HG03432 (cell line): Measurements from ENCODE around the gene PNRC1.
"Not testable (repeated sequence)": the region's sequence is repeated elsewhere in the genome, so short reads cannot be mapped to it uniquely, and the experiment has no call there.

ENCODE experiments used
- ATAC-seq: cut with Tn5 transposase; IDR thresholded peaks from one replicate; pipeline ENCODE4 v1.9.1; 2021; ENCODE audit warnings: mild to moderate bottlenecking, moderate library complexity; ENCODE audit not compliant: unreplicated experiment

Gene PNRC1

DNA sequence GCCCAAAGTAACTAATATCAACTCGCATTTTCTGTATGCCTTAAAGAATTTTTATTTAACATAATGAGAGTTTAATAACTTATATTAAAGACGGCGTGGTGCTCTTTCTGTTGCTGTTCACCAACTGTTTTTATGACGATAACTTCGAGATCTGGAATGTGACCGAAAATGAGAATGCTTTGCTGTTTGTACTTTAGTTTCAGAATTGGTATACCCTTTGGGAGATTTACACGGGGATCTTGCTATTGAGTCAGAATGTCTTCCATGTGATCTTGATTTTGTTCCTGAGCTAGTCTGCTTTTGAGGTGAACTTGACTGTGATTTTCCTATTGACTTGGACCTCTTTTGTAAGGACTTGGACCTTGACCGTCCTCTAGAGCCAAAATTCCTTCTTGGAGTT lies 17.9 kb downstream of the PNRC1 start:
- ATAC-seq = peak; percentile 50

GRCh38 chr6:89100114-89100513 lies 19.6 kb downstream of the PNRC1 start:
- ATAC-seq = no peak

GRCh38 chr6:89110284-89110683 lies 29.7 kb downstream of the PNRC1 start:
- ATAC-seq = no peak

GRCh38 chr6:89111933-89112332 lies 31.4 kb downstream of the PNRC1 start:
- no peak for ATAC-seq

GRCh38 chr6:89116702-89117101 lies 36.2 kb downstream of the PNRC1 start:
- no peak for ATAC-seq

DNA sequence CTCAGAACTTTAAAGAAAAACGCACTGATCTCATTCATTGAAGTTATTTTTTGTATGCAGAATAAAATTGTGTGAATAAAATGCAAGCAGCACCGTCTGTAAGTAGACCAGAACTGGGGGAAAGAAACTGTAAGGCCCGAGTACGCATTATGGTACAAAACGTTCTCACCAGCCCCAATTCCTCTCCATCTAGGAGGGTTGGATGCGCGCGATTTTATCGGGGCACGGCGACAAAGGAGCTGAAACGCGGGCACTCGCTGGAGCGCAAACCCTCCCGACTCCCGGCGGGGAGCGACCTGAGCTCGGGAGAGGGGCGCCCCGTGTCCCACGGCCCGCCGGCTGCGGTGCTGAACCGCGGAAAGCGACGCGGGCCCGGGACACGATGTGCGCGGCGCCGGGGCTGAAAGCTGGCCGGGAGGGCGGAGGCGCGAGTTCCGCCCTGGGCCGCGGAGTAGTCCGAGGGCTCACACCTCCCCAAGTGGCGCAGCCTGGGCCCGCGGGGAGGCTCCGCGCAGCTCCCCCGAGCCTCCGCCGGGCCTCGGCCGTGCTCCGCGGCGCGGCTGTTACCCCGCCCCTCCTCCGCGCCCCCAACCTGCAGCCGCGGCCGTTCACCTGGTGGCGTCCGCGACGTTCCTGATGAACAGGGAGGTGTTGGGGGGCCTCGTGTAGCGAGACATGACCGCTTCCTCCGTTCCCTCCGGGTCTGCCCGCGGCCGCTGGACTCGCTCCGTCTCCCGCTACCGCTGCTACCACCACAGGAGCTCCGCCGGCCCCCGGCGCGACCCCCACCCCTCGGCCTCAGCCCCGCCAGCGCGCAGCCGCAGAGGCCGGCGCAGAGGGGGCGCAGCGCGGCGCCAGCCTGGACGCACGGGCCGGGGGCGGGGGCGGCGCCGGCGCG lies 36.9 kb downstream of the PNRC1 start, which contains the start of gene SRSF12:
Gene SRSF12 (minus strand): TSS at position 861 of the 898 bp plus-strand sequence. CDS start 184 bp downstream, at position 677.
- ATAC-seq = peak; percentile 86

DNA sequence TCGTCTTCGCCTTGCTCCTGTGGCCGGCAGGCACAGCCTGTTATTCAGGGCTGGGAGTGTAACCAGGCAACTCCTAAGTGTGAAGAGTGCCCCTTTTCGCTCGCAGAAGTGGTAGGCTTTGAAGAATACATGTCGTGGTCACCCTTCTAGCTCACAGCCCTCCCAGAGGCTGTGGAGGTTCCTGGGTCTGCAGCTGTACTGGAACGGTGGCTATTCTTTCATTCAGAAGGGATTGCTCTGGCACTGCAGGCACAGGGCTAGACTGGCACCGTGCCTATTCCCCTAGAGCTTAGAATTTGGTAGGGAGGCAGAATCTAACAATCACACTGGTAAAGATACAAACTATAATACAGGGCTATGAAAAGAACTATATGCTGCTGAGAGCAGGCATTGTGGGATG lies 38.4 kb downstream of the PNRC1 start:
- no peak for ATAC-seq

- no peak for ATAC-seq
Measured at GRCh38 chr6:89120371-89120770, 39.8 kb downstream of the PNRC1 start.

GRCh38 chr6:89121934-89122333 lies 41.4 kb downstream of the PNRC1 start:
- no peak for ATAC-seq

DNA sequence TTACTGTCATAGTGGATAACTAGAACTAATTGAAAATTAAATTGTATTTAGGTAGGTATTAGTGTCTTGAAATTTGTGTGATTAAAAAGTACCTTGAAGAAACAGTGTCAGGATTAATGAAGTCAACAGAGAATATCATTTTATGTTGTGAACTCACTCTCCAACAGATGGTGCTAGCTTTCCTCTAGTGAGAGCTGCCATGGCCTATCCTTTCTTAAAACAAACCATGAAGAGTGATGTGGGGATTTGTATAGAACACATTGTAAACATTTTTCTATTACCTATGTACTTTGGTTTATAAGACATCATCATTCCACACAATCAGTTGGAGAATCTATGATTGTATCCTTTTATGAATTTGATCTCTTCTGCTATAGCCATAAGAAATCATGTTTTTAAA lies 42.1 kb downstream of the PNRC1 start:
- no peak for ATAC-seq

DNA sequence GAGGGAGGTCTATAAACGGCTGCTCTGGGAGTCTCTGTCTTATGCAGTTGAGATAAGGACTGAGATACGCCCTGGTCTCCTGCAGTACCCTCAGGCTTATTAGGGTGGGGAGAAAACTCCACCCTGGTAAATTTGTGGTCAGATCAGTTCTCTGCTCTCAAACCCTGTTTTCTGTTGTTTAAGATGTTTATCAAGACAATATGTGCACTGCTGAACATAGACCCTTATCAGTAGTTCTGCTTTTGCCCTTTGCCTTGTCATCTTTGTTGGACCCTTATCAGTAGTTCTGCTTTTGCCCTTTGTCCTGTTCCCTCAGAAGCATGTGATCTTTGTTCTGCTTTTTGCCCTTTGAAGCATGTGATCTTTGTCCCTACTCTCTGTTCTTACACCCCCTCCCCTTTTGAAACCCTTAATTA lies 47.7 kb downstream of the PNRC1 start:
- not testable (repeated sequence) for ATAC-seq

- no peak for ATAC-seq
Measured at GRCh38 chr6:89131599-89131998, 51.0 kb downstream of the PNRC1 start.

DNA sequence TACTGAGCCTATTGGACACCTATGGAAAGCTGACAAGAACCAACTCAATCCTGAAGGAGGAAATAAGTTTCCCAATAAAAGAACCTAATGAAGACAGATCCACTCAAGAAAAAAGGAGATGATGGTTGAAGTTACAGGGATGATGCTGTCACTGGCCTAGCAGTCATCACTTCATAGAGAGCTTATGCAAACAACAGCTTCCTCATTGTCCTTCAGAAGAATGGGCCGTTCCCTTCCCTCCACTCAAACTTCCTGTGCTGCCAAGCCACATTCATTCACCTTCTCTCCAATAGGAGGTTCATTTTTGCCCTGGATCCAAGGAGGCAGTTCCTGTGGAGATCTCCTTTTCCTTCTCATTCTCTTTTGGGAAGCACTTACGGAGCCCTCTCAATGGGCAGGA lies 51.5 kb downstream of the PNRC1 start:
- ATAC-seq = no peak

DNA sequence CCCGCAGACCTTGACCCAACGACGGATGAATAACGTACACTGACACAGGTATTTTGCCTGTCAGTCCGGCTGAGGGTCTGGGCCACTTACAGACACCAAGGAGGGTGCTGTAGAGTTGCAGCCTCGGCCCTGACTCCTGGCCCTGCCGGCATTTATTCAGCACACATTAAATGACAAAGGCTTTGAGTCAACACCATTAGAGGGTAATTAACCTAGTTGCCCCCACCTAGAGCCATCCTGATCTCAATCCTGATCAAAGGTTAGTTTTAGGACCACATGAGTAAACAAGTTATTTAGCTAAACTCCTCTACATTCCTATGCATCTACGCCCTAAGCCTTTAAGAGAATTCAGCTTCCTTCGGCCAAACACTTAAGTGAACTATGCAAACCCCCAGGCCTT lies 53.4 kb downstream of the PNRC1 start:
- no peak for ATAC-seq

GRCh38 chr6:89134723-89135122 lies 54.2 kb downstream of the PNRC1 start:
- ATAC-seq = no peak
